GM18867 (cell line): Measurements from ENCODE around the gene DHDH.

ENCODE experiments used
- ATAC-seq: cut with Tn5 transposase; IDR thresholded peaks from one replicate; pipeline ENCODE4 v1.9.1; 2021; ENCODE audit warnings: mild to moderate bottlenecking, moderate library complexity; ENCODE audit not compliant: unreplicated experiment

Gene DHDH

DNA sequence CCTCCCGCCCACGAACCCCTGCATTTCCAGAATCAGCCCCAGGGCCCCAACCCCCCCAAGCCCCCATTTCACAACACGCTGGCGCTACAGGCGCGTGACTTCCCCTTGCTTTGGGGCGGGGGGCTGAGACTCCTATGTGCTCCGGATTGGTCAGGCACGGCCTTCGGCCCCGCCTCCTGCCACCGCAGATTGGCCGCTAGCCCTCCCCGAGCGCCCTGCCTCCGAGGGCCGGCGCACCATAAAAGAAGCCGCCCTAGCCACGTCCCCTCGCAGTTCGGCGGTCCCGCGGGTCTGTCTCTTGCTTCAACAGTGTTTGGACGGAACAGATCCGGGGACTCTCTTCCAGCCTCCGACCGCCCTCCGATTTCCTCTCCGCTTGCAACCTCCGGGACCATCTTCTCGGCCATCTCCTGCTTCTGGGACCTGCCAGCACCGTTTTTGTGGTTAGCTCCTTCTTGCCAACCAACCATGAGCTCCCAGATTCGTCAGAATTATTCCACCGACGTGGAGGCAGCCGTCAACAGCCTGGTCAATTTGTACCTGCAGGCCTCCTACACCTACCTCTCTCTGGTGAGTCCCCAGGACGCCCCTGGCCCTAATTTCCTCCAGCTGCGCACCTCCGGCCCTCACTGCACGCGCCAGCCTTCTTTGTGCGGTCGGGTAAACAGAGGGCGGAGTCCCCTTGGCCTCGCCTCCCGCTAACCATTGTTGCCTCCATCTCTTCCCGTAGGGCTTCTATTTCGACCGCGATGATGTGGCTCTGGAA is 31.7 kb downstream of the DHDH start, which contains the start of gene FTL:
TSS of gene FTL (plus strand) at position 270 of the 766 bp plus-strand sequence. CDS start at position 469, 199 bp downstream.
- ATAC-seq, result peak; percentile 55

DNA sequence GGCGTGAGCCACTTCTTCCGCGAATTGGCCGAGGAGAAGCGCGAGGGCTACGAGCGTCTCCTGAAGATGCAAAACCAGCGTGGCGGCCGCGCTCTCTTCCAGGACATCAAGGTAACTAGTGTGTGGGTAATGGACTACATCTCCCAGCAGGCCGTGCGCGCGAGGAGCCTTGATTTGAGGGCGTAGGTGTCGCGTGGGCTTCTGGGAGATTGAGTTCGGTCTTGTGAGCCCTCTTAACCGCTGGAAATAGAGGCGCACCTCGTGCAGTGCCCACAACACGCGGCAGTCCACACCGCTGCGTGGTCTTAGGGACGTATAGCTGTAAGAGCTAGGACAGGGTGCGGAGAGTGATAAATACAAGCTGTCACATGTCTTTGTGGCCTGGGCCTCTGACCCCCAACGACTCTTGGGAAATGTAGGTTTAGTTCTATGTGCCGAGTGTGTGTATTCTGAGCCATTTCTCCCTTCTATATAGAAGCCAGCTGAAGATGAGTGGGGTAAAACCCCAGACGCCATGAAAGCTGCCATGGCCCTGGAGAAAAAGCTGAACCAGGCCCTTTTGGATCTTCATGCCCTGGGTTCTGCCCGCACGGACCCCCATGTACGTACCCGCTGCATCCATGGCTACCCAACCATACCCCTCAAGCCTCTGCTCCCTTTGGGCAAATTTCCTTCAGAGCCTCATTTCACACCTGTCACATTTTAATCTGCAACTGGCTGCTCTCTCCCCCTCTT is 32.5 kb downstream of the DHDH start:
- ATAC-seq, result peak; percentile 31

DNA sequence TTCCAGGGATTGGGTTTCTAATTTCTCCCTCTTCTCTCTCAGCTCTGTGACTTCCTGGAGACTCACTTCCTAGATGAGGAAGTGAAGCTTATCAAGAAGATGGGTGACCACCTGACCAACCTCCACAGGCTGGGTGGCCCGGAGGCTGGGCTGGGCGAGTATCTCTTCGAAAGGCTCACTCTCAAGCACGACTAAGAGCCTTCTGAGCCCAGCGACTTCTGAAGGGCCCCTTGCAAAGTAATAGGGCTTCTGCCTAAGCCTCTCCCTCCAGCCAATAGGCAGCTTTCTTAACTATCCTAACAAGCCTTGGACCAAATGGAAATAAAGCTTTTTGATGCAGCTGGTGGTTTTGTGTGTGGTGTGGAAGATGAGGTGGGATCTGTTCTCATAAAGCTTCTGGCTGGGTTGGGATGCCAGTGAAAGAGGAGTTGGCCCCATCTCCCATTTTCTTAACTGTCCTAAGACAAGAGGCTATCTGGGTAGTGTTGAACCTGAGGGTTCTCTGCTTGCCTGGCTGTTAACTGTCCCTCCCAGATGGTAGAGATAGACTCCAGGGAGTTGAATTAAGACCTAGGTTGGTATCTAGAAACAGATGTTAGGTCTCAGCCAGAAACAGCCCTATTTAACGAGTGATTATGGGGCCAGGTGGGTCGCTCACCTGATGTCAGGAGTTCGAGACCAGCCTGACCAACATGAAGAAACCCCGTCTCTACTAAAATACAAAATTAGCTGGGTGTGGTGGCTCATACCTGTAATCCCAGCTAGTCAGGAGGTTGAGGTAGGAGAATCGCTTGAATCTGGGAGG is 33.2 kb downstream of the DHDH start:
- ATAC-seq, result no peak

DNA sequence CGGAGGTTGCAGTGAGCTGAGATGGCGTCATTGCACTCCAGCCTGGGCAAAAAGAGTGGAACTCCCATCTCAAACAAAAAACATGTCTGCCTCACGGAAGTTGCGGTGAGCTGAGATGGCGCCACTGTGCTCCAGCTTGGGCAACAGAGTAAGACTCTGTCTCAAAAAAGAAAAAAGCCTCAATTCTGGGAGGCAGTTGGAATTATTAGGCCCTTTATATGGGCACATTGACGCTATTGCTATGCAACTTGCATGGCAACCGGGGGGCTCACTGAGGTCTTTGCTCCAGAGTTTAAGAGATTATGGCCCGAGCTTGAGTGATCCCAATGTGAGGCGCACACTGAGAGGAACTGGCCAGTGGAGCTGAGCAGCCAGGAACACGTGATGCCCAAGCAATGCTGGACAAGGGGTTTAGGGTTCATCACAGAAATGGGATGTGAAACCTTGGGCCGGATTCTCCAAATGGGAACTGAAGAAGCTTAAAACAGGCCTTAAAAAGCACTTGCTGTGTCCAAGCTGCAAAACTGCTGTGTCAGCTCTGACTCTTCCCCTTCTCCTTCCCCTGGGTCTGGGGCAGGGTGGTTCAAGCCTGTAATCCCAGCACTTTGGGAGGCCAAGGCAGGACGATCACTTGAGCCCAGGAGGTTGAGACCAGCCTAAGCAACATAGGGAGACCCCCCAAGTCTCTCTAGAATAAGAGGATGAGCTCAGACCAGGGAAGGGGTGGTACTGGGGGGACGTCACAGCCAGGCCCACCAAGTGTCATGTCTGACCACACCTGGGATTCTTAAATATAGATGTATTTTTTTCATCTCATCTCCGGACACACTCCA is 34.1 kb downstream of the DHDH start:
- no peak for ATAC-seq

DNA sequence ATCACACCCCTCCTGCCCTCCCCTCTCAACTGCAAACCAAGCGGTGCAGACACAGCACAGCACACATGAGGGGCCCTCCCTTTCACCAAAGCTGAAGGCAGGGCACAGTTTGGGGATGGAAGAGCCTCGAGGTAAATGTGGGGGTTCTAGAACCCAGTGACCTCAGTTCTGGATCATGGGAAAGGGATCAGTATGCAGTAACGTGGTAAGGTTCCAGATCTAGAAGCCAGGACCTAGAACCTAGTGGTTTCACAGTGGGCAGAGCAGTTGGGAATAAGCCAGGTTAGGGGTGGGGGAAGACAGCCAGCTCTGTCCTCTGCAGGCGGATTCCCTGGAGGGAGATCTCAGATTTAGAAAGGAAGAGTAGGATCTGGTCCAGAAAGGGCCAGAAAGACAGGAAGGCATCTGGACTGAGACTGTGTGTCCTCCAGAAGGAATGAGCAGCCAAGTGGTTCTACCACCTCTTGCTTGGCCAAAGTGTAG is 34.7 kb downstream of the DHDH start:
- no peak for ATAC-seq

DNA sequence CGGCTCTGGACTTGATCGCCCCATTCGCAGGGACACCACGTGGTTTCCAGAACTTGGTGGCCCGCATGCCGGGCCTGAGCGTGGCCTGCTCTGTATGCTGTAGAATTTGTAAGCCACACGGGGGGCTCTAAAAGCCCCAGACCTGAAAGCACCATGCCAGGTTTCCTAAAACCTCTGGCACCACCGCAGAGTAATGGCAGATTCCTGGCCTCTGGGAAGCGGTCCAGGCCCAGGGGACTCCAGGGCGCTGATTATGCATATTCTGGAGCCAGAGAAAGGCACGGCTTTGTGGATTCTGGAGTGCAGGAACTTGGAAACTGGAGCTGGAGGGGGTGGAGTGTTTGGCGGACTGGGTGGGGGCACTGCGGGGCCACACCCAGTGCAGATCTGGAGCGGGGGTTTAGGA is 35.3 kb downstream of the DHDH start:
- ATAC-seq, result no peak

DNA sequence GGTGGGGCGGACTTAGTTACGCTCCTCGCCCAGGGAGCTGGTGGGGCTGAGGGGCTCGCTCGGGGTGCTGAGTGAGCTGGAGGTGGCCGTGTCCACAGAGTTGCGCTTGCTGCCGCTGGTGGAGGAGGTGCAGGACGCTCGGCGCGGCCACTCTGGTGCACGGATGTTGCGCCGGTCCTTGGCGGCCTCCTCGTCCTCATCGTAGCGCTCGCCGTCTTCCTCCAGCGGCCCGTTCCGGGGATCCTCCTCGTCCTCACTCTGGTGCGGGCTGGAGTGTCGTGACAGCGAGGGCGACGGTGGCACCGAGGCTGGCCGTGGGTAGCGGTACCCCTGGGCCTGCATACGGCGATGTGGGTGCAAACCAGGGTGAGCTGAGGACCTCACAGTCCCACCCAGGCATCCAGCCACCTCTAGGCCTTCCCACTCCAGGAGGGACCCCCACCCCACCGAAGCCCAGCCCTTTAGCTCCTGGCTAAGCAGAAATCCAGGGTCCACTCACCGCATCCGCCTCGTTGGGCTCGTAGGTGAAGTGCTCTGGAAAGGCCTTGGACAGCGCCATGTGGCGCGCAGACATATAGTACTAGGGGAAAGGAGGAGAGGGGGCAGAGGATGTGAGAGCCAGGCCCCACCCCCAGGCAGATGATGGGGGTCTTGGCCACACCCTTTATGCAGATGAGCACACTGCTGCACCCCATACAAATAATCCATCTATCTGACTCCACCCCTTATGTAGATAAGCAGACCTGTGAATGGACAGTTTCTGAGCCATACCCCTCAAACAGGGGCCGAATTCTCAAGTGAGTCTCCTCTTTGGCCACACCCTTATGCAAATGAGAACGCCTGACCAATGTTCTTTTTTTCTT is 36.0 kb downstream of the DHDH start:
- ATAC-seq, result no peak

DNA sequence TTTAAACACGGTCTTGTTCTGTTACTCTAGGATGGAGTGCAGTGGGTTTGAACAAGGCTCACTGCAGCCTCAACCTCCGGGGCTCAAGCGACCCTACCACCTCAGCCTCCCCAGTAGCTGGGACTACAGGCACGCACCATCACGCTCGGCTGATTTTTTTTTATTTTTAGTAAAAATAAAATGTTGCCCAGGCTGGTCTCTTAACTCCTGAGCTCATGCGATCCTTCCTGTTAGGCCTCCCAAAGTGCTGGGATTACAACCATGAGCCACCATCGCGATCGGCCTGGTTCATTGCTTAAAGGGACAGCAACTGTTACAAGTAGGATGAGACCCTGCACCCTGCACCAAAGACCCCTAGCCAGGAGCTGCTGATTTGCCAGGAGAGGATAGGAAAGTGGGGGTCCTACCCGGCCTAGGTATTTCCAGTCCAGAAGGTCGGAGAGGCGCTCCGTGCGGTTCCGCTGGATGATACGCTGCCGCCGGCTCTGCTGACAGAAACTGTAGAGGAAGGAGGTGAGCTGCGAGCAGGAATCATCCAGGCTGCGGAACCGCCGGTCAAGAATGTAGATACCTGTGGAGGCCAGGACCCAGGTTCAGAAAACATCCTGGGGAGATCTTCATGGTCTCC is 36.8 kb downstream of the DHDH start:
- no peak for ATAC-seq

DNA sequence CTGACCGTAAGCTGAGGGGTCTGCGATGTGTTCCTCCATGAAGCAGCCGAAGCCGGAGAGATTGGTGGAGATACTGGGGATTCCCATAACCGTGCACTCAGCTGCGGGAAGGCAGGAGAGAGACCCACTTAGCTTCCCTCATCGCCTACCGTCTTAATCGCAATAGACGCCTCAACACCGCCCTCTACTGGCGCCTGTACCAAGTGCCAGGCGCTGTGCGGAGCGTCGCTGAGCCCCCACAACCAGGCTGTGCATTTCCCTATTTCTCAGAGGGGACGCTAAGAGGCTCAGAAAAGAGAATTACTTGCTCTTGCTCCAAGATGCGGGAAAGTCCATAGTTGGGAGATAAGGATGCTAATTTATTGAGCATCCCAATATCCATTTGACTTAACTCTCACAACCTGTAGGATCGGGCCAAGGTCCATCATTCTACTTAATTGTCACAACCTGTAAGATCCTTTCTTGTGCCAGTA is 37.5 kb downstream of the DHDH start:
- ATAC-seq, result no peak

DNA sequence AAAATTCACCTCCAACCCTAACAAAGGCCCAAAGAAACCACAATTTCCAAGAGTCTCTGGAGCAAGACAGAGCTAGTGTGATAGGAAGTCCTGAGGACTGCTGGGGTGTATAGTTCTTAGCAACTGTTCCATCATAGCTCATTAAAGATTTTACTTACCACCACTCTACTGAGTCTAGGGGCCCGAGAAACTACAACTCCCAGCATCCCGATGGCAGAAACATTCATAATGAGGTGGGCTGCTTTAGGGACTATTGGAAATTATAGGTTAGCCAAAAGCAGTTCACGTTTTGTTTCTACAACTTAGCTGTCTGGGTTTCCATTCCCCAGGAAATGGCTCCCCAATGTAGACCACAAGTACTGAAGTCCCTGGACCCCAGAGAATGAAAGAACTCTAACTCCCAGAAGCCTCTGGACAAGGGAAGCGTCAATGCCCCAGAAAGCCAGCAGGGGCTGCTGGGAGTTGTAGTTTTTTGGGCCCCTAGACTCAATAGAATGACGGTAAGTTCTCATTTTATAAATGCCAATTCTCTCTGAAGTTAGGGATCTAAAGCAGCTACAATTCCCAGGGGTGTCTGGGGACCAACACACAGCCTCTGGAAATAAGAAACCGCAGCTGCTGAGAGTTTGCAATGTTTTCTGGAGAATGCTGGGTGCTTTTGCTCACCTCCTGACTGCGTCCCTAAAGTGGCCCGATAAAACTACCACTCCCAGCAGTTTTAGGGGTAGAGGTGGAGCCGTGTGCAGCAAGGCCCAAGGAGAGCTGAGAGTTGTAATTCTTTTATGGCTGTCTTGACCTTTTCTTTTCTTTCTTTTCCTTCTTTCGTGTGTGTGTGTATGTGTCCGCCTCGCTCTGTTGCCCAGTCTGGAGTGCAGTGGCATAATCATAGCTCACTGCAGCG is 42.7 kb downstream of the DHDH start:
- ATAC-seq, result no peak

DNA sequence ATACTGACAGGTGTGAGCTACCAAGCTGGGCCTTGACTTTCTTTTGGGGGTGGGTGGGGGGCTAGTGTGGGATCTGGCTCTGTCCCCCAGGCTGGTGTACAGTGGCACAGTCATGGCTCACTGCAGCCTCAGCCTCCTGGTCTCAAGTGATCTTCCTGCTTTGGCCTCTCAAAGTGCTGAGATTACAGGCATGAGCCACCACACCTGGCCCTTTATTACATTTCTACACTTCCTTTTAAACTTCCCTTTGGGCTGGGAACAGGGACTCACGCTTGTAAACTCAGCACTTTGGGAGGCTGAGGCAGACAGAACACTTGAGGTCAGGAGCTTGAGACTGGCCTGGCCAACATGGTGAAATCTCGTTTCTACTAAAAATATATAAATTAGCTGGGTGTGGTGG is 43.6 kb downstream of the DHDH start:
- ATAC-seq, result no peak

DNA sequence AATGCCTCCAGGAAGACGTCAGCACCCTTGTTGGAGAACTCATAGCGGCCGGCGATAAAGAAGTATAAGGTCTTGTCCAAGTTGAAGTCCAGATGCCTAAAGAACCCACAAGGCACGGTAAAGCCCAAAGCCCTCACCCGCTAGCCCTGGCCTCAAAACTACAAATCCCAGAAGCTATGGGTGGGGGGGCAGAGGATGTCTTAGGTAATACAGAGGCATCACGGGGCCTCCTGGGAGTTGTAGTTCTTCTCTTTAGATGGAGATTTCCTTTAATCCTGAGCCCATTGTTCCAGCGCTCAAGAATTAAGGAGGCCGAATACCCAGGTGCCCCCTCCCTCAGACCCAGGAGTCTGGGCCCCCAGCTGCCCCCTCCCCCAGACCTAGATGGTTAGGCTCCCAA is 48.8 kb downstream of the DHDH start:
- ATAC-seq, result no peak

DNA sequence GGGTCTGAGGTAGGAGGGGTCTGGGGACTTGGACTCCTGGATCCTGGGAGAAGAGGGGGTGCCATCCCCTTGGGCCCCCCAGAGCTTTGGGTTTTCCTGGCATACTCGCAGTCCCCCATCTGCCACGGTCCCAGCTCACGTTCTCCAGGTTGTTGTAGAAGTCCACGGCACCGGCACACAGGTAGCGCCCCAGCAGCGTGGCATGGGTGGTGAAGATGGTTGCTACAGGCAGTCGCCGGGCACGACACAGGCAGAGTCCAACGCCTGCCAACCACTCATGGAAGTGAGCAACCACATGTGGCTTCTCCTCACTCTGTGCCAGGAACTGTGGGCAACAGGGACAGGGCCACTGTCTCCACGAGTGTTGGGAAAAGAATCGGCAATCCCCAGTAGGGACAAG is 52.2 kb downstream of the DHDH start:
- ATAC-seq, result no peak

DNA sequence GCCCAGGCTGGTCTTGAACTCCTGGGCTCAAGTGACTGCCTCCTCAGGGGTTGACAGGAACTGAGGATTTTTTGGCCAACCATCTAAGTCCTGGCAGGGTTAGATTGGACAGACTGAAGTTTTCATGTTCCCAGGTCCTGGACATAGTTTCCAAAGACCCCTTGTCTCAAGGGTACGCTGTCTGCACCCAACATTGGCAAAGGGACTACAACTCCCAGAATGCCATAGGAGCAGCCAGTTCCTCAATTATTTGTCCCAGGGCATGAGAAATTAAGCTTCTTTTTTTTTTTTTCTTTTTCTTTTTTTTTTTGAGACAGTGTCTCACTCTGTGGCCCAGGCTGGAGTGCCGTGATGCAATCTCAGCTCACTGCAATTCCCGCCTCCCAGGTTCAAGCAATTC is 52.7 kb downstream of the DHDH start:
- no peak for ATAC-seq

DNA sequence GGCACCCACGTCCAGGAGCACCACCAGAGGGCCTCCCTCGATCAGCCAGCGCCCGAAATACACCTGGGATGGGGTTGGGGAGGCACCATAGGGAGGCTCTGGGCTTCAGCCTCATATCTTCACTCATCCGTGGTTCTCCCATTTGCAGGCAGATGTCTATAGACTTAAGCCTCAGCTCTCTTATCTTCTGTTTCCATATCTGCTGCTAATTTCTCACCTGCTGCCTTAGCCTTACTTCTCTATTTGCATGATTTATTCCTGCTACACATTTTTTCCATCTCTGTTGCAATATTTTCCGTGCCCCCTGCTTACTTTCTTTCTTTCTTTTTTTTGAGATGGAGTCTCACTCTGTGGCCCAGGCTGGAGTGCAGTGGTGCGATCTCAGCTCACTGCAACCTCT is 53.8 kb downstream of the DHDH start:
- no peak for ATAC-seq

DNA sequence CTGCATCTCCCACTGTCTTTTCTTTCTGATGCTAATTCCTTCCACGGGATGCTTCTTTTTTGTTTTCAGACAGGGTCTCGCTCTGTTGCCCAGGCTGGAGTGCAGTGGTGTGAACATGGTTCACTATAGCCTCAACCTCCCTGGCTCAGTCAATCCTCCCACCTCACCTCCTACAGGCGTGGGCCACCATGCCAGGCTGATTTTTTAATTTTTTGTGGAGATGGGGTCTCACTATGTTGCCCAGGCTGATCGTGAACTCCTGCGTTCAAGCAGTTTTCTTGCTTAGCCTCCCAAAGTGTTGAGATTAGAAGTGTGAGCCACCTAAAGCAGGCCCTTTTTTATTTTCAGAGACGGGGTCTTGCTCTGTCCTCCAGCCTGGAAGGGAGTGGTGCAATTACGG is 54.8 kb downstream of the DHDH start:
- no peak for ATAC-seq

DNA sequence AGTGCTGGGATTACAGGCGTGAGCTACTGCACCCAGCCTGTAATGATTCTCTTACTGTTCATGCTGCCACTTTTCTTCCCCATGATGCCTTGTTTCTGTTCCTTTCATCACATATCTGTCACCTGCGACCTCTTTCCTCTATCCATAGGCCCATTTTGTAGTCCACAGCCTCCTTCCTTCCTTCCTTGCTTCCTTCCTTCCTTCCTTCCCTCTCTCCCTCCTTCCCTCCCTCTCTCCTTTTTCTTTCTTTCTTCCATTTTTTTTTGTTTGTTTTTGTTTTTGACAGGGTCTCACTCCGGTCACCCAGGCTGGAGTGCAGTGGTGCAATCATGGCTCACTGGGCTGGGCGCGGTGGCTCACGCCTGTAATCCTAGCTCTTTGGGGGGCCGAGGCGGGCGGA is 55.4 kb downstream of the DHDH start:
- ATAC-seq, result no peak

DNA sequence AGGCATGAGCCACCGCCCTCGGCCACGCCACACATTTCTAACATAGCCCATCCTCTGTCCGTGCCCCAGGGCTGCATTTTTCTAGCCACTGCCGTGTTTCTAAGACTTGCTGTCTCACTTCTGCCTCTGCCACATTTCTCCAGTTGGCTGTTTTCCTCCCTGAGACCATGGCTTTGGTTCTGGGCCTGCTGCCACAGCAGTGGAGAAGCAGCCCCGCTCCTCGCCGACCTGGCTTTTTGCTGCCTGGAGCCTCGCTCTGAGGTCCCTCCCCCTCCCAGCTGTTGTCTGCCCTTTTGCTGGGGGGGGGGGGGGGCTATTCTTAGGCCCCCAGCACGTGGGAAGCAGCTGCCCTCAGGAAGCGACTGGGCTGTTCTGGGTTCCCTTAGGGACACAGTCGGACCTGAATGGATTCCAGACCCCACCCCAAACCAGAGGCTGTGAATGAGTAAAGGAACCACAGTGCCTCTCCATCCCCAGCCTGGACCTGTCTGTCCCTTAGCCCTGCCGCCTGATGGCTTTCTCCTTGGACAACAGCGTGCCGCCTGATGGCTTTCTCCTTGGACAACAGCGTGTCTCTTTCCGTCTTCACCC is 56.3 kb downstream of the DHDH start:
- no peak for ATAC-seq
